NOMO-1 (cell line): ENCODE data around the gene L1CAM.

Experiments
- DNase-seq, 2 experiments: peaks; one replicate each; lab custom pipeline; 2025; ENCODE audit not compliant: unreplicated experiment in 2 of 2; lab: John Stamatoyannopoulos, UW

The L1CAM gene

DNA sequence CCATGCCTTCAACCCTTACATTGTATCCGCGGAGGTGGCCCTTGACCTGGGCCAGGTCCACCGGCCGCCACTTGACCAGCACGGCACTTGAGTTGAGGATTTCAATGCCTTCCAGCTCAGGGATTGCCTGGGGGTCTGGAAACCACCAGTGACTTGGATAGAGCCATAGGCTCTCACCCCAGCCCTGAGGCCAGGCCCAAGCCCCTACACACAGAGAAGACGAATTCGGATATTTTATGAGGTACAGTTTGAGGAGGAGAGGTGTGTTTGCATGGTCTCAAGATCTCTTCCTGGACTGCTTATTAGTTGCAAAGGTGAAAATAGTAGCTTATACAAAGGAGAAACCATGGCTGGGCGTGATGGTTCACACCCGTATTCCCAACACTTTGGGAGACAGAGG, 20.3 kb downstream of the L1CAM start:
- DNase-seq = no peak

DNA sequence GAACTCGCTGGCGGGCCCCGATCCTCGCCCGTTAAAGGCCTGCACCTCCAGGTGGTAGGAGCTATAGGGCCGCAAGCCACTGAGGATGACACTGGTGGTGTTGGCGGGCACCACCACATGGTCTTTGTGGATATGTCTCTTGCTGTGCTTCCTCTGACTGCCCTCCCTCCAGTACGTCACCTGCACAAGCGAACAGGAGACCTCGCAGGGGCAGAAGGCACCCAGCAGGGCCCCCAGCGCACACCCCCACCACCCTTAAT, 20.7 kb downstream of the L1CAM start:
- no peak for DNase-seq

DNA sequence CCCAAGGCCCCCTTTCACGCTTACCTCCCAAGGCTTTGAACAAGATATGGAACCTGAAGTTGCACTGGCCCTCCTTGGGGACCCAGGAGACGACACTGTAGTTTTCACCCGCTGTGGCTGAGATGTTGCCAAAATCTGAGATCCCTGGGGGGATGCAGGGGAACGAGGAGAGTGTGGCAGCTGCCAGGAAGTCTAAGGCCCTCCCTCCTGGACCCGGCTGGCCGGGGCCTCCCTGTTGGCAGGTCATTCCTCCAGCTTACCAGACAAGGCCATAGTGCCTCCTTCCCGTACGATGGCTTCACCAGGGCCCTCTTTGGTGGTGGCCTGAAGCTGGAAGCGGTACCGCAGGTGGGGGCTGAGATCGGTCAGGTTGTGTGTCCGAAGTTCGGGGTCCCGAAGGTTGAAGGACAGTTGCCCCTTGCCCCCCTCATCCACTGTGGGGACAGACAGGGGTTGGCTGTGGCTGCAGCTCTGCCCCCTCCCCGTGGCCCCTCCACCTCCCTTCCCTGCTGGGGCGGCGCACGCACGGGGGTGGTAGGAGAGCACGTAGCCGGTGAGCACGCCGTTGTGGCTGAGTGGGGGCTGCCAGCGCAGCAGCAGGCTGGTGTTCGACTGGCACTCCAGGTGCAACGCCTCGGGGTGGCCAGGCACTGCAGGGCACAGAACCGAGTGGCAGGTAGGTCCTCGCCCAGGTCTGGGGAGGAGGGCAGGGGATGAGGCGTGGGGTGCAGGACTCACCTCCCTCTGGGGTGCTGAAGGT, 21.2 kb downstream of the L1CAM start:
- DNase-seq = no peak

DNA sequence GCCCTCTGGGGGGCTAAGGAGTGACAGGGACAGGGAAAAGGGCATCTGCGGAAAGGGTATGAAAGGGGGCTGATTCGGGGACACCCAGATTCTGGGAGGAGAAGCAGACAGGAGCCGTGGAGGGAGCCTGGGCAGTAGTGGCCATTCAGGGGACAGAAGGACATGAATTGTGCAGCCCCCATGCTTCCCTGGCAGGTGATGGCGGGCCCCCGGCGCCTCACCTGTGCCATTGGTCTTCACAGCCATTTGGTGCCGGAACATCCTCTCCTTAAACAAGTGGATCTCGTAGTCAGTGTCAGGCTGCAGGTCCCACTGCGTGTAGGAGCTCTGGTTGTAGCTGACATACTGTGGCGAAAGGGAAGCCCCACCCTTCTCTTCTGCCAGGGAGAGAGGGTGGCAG, 21.9 kb downstream of the L1CAM start:
- DNase-seq = no peak

DNA sequence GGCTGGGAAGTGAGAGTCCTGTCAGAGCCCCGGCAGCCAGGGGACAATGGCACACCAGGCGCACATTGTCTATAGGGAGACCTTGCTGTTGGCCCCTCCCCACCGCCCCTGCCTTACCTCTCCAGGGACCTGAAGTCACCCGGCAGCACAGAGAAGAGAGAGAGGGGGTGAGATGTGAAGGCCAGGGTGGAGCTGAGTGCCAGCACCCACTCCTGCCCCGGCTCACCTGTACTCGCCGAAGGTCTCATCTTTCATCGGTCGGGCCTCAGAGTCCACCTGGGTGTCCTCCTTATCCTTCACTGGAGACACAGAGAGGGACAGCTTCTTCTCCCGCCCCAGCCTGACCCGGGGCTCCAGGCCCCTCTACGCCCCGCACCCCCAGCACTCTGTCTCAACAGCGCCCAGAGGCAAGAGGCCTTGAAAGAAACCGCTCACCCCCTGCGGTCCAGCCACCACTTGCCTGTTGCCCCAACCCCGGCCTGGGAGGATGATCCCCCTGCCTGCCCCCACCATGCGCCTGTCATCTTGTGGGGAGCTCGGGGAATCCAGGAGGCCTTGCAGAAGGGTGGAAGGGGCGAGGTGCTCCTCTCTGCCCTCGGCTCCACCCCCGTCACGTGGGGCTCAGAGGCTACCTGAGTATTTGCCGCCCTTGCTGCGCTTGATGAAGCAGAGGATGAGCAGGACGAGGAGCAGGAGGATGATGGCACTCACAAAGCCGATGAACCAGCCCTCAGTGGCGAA, 22.6 kb downstream of the L1CAM start:
- DNase-seq = no peak

DNA sequence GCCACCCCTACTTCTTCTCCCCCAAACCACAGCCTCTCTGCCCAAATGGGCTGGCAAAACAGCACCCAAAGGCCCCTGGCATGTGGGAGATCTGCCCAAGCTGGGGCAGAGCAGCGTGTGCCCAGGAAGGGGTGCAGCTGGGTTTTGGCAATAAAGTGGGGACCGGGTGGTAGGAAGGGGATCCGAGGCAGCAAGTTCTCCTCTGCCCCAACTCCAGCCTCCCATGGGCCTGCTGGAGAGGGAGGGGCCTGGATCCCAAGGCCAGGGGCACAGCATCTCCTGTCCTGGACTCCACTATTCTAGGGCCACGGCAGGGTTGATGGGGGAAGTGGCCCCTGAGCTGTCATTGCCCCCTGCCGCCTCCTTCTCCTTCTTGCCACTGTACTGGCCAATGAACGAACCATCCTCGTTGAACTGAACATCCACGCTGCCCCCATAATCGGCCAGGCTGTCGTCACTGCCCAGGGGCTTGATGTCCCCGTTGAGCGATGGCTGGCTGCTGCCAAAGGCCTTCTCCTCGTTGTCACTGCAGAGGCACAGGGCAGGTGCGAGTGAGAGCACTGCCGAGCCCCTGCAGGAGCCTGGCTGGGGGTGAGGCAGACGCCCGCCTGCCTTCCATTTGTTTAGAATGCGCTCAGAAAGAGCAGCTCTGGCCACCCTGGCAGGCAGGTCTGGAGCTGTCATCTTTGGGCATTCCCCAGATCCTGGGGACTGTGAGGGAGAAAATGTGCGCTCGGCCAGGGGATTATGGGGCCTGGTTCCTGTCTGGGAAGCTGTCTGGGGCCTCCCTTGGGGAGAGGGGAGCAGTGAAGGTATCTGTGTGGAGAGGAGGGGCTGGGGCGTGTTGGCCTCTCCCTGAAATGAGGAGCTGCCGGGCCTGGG, 23.4 kb downstream of the L1CAM start:
- DNase-seq = no peak

DNA sequence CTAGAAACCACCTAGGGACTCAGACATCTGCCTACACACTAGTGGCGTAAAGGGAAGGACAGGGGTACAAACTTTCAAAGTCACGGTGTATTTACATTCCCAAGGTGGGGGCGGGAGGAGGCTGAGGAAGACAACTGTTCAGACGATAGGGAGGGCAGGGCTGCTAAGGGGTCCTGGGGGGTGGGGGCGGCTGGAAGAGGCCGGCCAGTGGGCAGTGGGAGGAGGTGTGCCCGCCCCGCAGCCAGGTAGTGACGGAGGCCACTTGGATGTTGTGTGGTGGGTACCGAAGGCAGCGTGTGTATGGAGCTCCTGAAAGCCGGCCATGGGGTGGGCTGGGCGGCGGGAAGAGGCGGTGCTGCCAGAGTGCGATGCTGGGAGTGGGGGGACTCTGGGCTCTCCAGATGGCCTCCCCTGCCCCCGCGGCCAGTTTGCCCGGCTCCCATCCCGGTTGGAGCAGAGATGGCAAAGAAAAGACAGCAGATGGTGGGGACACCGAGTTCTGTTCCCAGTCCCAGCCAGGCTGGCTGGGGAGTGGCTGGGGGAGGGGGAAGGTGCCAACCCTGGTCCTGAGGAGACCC, 24.2 kb downstream of the L1CAM start:
- DNase-seq = no peak

DNA sequence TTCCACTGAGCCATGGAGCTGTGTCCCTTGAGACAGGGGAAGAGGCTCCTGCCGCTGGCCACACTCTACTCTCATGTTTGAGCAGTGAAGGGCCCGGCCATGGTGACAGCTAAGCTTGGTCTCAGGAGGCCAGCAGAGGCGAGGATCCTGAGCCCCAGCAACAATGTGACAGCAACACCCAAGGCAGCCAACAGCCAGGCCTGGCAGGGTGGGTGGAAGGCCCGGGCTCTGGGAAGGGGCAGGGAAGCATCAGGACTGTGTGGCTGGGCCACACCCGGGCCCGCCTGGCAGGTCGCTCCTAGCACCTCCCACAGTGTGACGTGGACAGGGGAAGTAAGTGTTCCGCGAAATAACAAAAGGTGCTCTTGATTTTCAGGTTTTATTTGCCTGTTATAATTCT, 24.8 kb downstream of the L1CAM start:
- no peak for DNase-seq

DNA sequence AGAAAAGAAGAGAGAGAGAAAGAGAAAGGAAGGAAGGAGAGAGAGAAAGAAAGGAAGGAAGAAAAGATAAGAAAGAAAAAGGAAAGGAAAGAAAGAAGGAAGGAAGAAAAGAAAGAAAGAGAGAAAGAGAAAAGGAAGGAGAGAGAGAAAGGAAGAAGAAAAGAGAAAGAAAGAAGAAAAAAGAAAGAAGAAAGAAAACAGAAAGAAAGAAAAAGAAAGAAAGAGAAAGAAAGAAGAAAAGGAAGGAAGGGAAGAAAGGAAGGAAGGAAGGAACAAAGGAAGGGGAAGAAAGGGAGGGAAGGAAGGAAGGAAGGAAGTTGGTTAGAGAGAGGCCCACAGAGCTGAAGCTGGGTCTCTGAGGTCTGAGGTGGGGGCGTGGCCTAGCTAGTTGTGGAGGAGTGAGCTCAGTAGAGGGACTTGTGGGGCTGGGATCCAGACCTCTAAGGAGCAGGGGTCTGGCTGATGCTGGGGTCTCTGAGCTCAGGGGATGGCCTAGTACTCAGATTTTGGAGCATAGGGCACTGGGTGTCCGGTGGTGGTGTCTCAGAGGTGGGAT, 28.5 kb downstream of the L1CAM start:
- DNase-seq = no peak

DNA sequence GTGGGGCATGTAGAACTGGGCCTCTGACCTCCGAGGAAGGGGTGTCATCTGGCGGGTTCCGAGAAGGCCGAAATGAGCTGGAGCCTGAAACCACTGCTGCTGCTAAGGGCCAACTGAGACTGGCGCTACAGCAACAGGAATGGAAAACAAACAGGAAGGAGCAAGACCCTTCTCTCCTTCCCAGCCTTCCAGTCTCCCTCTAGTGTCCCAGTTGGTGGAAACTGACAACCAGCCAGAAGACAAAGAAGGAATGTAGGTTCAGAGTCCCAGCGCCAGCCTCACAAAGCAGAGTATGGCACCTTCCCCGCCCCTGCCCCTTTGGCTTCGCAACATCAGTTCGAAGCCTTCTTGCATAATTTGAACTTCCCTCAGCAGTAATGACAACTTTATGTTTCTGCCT, 31.3 kb downstream of the L1CAM start:
- DNase-seq = no peak

DNA sequence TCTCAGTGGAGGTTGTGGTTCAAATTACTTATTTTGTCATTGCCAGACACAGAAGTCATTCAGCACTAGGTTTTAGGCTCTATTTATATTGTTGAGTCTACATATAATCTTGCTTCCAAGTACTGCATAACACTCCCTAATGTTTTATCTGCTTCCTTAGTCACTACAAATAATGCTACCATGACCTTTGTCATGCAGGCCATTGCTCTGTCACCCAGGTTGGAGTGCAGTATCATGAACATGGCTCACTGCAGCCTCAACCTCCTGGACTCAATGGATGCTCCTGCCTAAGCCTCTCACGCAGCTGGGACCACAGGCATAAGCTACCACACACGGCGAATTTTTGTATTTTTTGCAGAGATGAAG, 32.1 kb downstream of the L1CAM start:
- DNase-seq = no peak

DNA sequence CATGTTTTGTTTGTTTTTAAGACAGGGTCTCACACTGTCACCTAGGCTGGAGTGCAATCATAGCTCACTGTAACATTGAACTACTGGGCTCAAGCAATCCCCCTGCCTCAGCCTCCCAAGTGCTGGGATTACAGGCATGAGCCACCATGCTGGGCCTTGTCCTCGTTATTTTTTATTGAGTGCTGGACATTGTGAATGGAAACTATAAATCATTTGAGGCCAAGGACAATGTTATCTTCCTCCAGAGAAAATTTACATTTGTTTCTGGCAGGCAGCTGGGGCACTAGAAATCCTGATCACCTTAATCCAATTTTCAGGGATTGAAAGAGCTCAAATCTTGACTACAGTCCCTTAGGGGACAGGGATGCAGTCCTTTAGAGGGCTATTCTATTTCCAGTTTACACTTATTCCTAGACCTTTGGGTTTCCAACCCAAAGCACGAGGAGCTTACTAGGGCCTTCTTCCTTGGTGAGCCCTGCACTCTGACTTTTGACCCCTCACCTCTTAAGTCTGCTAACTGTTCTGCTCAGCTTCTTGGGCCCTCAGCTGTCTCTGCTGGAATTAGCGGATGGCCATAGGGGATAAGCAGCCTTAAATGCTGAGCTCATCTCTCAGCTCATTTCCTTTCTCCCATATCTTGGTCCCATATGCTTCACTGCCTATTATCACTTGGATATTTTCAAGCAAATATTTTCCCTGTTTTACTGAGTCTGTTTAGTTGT, 32.6 kb downstream of the L1CAM start:
- no peak for DNase-seq

DNA sequence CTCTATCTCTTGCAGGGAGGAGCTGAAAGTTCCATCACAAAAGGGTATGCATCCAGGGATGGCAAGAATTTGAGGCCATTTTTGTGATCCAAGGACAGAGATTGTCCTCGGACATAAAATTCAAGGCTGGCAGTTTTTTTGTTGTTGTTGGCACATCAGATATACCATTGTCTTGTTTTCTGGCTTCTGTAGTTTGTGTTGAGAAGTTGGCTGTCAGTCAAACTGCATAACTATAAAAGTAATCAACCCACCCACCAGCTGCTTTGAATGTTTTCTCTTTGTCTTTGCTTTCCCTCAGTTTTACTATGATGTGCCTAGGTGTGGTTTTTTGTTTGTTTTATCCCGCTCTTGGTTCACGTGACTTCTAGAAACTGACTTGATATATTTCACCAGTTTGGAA, 34.0 kb downstream of the L1CAM start:
- no peak for DNase-seq

DNA sequence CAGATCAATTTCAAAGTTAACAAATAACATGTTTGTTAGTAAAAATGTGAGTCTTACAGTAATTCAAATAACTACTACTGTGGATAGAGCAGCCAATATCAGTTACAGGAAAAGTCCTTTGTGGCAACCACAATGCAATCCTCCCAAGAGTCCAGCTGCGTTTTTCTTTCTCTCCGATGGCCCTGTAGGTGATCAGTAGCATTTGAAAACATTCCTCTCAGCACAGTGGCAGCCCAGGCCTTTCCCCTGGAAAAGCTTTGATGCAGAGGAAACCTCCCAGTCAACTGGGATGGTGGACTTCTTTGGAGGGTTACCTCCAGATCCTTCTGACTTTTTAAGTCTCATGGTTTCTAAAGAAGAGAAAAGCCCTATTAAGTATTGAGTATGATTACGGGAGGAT, 37.6 kb downstream of the L1CAM start:
- DNase-seq = no peak

DNA sequence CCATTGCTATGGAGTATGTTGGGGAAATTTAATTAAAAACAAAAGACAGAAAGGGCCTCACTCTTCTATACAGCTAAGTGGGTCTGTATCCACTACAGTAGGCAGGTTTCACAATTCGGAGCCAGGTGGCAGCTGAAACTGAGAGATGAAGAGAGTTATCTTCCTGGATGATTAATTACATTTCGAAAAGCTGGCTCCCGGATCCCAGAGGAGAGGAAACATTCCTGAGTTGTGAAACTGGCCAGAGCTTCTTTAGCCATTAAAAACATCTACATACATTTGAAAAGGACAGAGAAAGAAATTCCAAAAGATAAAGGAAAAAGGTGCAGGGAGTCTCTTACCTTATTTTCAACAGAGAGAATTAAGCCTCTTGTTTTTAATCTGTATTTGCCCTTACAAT, 40.1 kb downstream of the L1CAM start:
- DNase-seq = no peak

DNA sequence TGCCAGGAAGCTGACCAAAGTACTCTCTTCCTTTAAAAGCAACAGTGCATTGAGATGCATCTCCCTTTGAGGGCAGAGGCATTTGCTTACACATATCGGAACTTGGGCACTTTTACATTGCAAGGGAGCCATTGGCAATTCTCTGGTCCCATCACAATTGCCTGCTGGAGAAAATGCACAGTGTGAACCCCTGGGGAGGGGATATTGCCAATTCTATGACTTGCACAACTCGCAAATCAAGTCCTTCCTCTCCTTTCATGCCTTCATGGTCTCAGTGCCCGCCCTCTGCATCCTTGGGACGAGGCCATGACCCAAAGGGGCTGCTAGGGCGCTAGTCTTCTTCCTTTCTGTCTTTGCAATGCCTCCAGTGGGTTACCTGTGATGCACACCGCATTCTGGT, 40.8 kb downstream of the L1CAM start:
- DNase-seq = no peak

DNA sequence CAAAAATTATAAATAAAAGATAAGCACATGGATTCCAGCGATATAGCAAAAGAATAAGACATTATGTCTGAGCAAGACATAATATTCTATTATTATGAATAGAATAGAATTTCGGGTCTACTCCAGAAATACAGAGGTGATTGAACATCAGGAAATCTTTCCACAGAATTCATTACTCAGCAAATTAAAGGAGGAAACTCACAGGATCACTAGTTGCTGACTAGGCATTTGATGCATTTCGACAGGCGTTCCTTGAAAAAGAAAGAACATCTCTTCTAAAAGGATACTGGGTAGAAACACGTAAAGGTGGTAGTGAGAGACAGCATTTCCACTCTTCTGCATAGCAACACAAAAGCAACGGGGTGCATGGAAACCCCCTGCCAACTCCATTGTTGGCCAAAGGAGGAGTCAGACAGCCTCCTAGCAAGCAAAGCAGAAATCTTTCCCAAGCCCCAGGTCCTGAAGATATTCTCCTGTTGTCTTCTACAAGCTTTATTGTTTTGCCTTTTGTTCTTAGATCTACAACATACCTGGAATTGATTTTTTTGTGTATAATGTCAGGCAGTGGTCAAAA, 41.4 kb downstream of the L1CAM start:
- DNase-seq = no peak

DNA sequence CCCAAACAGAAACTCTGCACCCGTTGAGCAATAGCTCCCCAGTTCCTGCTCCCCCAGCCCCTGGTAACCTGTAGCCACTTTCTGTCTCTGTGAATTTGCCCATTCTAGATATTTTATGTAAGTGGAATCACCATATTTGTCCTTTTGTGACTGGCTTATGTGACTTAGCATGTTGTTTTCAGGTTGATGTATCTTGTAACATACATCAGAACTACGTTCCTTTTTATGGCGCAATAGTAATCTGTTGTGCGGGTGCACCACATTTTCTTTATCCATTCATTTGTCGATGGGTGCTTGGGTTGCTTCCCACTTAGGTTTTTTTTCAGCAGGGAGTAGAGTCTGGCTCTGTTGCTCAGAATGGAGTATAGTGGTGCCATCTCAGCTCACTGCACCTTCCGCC, 49.1 kb downstream of the L1CAM start:
- DNase-seq = no peak

DNA sequence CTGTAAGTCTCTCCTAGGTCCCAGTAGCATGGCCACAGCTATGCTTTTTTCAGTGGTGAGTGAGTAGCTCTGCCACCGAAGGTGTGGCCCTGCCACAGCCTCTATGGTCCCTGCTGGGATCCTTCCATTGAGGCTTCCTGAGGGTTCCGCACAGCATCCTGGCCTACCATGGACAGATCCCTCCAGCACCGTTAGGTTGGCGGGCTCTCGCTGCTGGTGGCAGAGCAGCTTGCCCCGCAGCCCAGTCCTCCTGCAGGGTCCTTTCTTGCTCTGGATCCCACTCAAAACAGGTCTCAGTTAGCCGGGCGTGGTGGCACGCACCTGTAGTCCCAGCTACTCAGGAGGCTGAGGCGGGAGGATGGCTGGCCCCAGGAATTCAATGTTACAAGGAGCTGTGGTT, 53.2 kb downstream of the L1CAM start:
- no peak for DNase-seq

DNA sequence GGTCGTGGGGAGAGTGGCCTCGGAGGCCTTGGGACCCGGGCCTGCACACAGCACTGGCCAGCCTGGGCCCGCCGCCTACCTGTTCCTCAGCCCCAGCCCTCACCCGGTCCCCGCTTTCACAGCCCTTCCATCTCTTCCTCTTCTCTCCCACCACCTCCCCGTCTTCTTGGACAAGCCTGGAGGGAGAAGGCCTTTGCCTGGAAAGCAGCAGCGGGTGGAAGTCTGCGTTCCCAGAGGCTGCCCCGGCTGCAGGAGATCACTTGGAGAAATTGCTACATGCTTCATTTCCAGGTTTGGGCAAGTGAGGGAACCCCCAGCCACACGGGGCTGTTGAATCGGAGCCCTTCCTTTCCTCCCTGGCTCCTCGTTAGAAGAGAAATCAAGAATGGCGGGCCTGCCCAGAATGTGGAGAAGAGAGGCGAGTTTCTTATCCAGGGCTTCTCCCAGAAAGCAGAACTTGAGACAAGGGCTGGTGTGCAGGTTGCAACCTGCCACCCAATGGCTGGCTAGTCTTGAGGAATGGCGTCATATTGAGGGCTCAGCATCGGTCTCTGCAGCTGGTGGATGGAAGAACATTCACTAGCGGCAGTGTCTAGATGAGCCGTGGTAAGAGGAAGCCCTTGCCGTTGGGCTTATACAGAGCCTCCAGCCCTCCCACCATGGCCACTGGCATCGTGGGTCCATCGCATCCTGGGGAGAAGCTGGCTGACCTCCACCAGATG, 54.4 kb downstream of the L1CAM start:
- DNase-seq = peak; percentile 19 to 20
